ENCODE measurements around the gene ZNRF3. TPM values are rescaled to one million over a fixed set of nuclear protein-coding genes. Genes with fewer than 3 reads are reported as not detected.

Gene ZNRF3
- polyA plus RNA-seq, 1 of the 3 experiments (the other 2 are of a cell fraction): 4.2 TPM

- Histone ChIP-seq H4K20me1 (ENCODE audit: insufficient read depth) (no peaks in the 10 kb centered on the region), H3K36me3 (replicated peaks in 1 of 2; ENCODE audit: control insufficient read depth in 1 of 2, insufficient read depth in 2 of 2, low read length in 1 of 2) (no peaks in the 10 kb centered on the region), H3F3A (replicated peaks; ENCODE audit: insufficient read depth) (no peaks in the 10 kb centered on the region), H3K4me2 (no peak overlapping the region), H3K9me3 (no peaks in the 10 kb centered on the region), H3K9me2 (no peaks in the 10 kb centered on the region), H3K27ac (ENCODE audit: low read depth in 2 of 2, low read length in 1 of 2) (no peak overlapping the region), H3K4me3 (ENCODE audit: low read depth in 2 of 2, low read length in 1 of 2) (no peak overlapping the region), H2AFZ (ENCODE audit: low read depth) (no peak overlapping the region), H3K79me2 (ENCODE audit: insufficient read depth) (no peaks in the 10 kb centered on the region), H3K9ac (no peak overlapping the region), H3K4me1 (ENCODE audit: control insufficient read depth in 1 of 2, insufficient read depth in 2 of 2, low read depth in 1 of 2, low read length in 1 of 2) (no peaks in the 10 kb centered on the region), H3K27me3 (ENCODE audit: insufficient read depth) (no peaks in the 10 kb centered on the region)
- WGBS (ENCODE audit: low lambda C conversion rate): 100% methylated on average over 1 of the region's 1 CpG
- ChIA-PET POLR2A (no interaction called here), CTCF (interaction anchor here (1.0 to 3.5 kb wide), 44 partner anchors 9 to 404 kb away, joined by 3 to 100 read pairs (median 4); partner anchors contain the start of gene ZNRF3)
- TF ChIP-seq CTCF (IDR thresholded peaks at IDR 0.05): no peak
- TF ChIP-seq RXRA (IDR thresholded peaks at IDR 0.05; ENCODE audit: borderline replicate concordance, low read depth): no peak
- no peak for TF ChIP-seq RFX5 (IDR thresholded peaks at IDR 0.05; ENCODE audit: low read length)
- no peak for TF ChIP-seq TAF1 (IDR thresholded peaks at IDR 0.05; ENCODE audit: borderline replicate concordance, low read depth, low read length)
- no peak for TF ChIP-seq TCF12 (IDR thresholded peaks at IDR 0.05)
- TF ChIP-seq, protein P1, sequence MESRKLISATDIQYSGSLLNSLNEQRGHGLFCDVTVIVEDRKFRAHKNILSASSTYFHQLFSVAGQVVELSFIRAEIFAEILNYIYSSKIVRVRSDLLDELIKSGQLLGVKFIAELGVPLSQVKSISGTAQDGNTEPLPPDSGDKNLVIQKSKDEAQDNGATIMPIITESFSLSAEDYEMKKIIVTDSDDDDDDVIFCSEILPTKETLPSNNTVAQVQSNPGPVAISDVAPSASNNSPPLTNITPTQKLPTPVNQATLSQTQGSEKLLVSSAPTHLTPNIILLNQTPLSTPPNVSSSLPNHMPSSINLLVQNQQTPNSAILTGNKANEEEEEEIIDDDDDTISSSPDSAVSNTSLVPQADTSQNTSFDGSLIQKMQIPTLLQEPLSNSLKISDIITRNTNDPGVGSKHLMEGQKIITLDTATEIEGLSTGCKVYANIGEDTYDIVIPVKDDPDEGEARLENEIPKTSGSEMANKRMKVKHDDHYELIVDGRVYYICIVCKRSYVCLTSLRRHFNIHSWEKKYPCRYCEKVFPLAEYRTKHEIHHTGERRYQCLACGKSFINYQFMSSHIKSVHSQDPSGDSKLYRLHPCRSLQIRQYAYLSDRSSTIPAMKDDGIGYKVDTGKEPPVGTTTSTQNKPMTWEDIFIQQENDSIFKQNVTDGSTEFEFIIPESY (IDR thresholded peaks at IDR 0.05; ENCODE audit: borderline replicate concordance, low read depth): no peak
- no peak for TF ChIP-seq CHD2 (IDR thresholded peaks at IDR 0.05; ENCODE audit: low read length, partially characterized antibody)
- TF ChIP-seq, protein P2, sequence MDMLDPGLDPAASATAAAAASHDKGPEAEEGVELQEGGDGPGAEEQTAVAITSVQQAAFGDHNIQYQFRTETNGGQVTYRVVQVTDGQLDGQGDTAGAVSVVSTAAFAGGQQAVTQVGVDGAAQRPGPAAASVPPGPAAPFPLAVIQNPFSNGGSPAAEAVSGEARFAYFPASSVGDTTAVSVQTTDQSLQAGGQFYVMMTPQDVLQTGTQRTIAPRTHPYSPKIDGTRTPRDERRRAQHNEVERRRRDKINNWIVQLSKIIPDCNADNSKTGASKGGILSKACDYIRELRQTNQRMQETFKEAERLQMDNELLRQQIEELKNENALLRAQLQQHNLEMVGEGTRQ (IDR thresholded peaks at IDR 0.05; ENCODE audit: borderline replicate concordance, low read depth, low read length): no peak
- no peak for TF ChIP-seq MAX (IDR thresholded peaks at IDR 0.05; ENCODE audit: low read depth)
- TF ChIP-seq RAD21 (IDR thresholded peaks at IDR 0.05; ENCODE audit: low read length): no peak
- TF ChIP-seq SMC3 (IDR thresholded peaks at IDR 0.05; ENCODE audit: low read depth, low read length): no peak
- TF ChIP-seq POLR2AphosphoS5 (IDR thresholded peaks at IDR 0.05; ENCODE audit: low read depth, low read length): no peak
- no peak for TF ChIP-seq USF1 (IDR thresholded peaks at IDR 0.05; ENCODE audit: borderline replicate concordance, low read depth)
- no peak for TF ChIP-seq IRF3 (IDR thresholded peaks at IDR 0.05; ENCODE audit: low read depth, low read length)
- no peak for TF ChIP-seq MEF2A (IDR thresholded peaks at IDR 0.05; ENCODE audit: borderline replicate concordance, low read depth)
- TF ChIP-seq YY1 (IDR thresholded peaks at IDR 0.05; ENCODE audit: low read depth): no peak
- no peak for TF ChIP-seq TEAD4 (IDR thresholded peaks at IDR 0.05; ENCODE audit: borderline replicate concordance, insufficient read depth)
- DNase-seq: no peak
Measured at GRCh38 chr22:28856095-28856455, 27.3 kb upstream of the ZNRF3 start.

All from SK-N-SH (cell line).